ENCODE results near the gene FRMD4A.
"Not testable (repeated sequence)": the region's sequence is repeated elsewhere in the genome, so short reads cannot be mapped to it uniquely, and the experiment has no call there.

Gene FRMD4A

DNA sequence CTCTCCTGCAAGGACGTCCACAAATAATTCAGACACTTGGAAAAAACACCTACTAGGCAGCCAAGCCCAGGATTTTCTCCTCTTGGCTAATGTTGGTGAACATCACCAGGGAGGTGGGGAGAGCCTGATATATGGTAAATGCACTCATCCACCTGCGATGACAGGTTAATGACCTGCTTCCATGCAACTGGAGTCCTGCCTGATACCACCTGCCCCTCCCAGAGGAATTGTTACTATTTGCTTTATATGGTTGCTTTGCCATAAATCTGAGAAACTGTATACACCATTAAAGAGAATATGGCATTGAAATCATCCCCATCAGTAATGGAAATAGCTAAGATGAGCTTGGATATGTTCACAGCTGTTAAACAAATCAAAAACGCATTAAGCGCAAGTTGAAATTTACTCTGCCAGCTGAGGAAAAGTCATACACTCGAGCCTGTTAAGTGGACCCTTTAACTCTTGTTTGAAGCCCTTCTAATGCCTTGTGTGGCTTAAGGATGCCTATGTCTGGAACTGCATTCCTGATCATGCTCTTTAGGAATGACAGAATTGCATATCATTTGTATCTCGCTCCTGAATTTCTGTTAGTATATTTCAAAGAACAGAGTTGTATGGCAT lies 535.6 kb downstream of the FRMD4A start:
- no peaks in the 10 kb centered on the region for H3K4me1 ChIP-seq (ENCODE audit: control insufficient read depth in 1 of 2, insufficient read depth in 2 of 2, low read length in 2 of 2)
- no peak overlapping the region for H3K27ac ChIP-seq (ENCODE audit: low read length)
- H3K4me3 ChIP-seq (ENCODE audit: low read depth in 1 of 2, low read length in 2 of 2): no peak overlapping the region
- H3K9me3 ChIP-seq (ENCODE audit: control insufficient read depth in 1 of 2, low read length in 2 of 2): no peaks in the 10 kb centered on the region
- no peaks in the 10 kb centered on the region for H3K27me3 ChIP-seq (ENCODE audit: low read depth, low read length)
- H3K36me3 ChIP-seq (ENCODE audit: control insufficient read depth in 1 of 2, insufficient read depth in 2 of 2, low read length in 2 of 2): peaks cover 11 to 32% of the 10 kb centered on the region in 2 donors

DNA sequence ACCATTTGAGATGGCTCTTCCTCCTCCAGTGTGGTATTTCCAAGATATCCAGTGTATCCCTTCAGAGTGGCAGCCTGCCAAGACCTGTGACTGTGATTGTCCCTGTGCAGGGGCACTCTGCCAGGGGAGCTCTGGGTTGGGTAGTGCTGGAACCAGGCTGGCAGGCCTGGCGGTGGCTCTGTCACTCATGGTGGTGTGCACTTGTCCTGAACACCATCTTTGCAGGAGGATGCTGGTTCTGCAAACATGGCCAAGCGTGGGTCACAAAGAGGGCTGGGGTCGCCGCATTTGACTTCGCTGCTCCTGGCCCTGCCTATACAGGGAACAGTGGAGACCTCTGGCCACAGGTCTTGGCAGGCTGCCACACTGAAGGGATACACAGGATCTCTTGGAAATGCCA lies 538.7 kb downstream of the FRMD4A start:
- no peaks in the 10 kb centered on the region for H3K9me3 ChIP-seq (ENCODE audit: control insufficient read depth in 1 of 2, low read length in 2 of 2)

GRCh38 chr10:13791483-13791882 lies 539.2 kb downstream of the FRMD4A start:
- Histone ChIP-seq H3K4me3 (ENCODE audit: low read depth in 1 of 2, low read length in 2 of 2) (no peak overlapping the region), H3K27ac (ENCODE audit: low read length) (no peak overlapping the region), H3K27me3 (ENCODE audit: low read depth, low read length) (no peaks in the 10 kb centered on the region), H3K9me3 (ENCODE audit: control insufficient read depth in 1 of 2, low read length in 2 of 2) (no peaks in the 10 kb centered on the region), H3K36me3 (ENCODE audit: control insufficient read depth in 1 of 2, insufficient read depth in 2 of 2, low read length in 2 of 2) (peaks cover 11 to 32% of the 10 kb centered on the region in 2 donors), H3K4me1 (ENCODE audit: control insufficient read depth in 1 of 2, insufficient read depth in 2 of 2, low read length in 2 of 2) (peaks cover 17 to 23% of the 10 kb centered on the region in 2 donors)

More for the DNA sequence above, 538.7 kb downstream of the FRMD4A start:
- H3K36me3 ChIP-seq (ENCODE audit: control insufficient read depth in 1 of 2, insufficient read depth in 2 of 2, low read length in 2 of 2): peaks cover 11 to 32% of the 10 kb centered on the region in 2 donors
- H3K27ac ChIP-seq (ENCODE audit: low read length): no peak overlapping the region
- no peak overlapping the region for H3K4me3 ChIP-seq (ENCODE audit: low read depth in 1 of 2, low read length in 2 of 2)
- no peaks in the 10 kb centered on the region for H3K27me3 ChIP-seq (ENCODE audit: low read depth, low read length)
- H3K4me1 ChIP-seq (ENCODE audit: control insufficient read depth in 1 of 2, insufficient read depth in 2 of 2, low read length in 2 of 2): peaks cover 17 to 23% of the 10 kb centered on the region in 2 donors

DNA sequence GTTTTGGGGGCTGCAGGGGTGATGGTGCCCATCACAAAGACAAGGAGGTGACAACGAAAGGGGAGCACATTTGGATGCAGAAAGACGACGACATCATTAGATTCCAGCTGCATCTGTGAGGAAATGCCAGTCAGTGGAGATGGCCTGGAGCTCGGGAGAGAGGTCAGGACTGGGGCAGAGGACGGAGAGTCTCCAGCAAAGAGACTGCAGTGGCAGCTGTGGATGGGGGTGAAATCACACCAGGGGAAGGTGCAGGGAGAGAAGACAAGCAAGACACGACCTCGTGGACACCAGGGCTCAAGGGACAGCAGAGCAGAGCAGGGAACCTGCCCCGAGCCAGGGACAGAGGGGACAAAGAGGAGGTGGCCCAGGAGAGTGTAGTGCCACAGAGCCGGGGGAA lies 540.5 kb downstream of the FRMD4A start:
- Histone ChIP-seq H3K9me3 (ENCODE audit: control insufficient read depth in 1 of 2, low read length in 2 of 2) (no peaks in the 10 kb centered on the region), H3K4me1 (ENCODE audit: control insufficient read depth in 1 of 2, insufficient read depth in 2 of 2, low read length in 2 of 2) (peaks cover 17 to 23% of the 10 kb centered on the region in 2 donors), H3K27ac (ENCODE audit: low read length) (no peak overlapping the region), H3K4me3 (ENCODE audit: low read depth in 1 of 2, low read length in 2 of 2) (no peak overlapping the region), H3K36me3 (ENCODE audit: control insufficient read depth in 1 of 2, insufficient read depth in 2 of 2, low read length in 2 of 2) (peaks cover 9 to 32% of the 10 kb centered on the region in 2 donors), H3K27me3 (ENCODE audit: low read depth, low read length) (no peaks in the 10 kb centered on the region)

- Histone ChIP-seq H3K4me1 (ENCODE audit: control insufficient read depth in 1 of 2, insufficient read depth in 2 of 2, low read length in 2 of 2) (peaks cover 17 to 23% of the 10 kb centered on the region in 2 donors), H3K27me3 (ENCODE audit: low read depth, low read length) (no peaks in the 10 kb centered on the region), H3K36me3 (ENCODE audit: control insufficient read depth in 1 of 2, insufficient read depth in 2 of 2, low read length in 2 of 2) (peaks cover 5 to 26% of the 10 kb centered on the region in 2 donors), H3K27ac (ENCODE audit: low read length) (peak overlapping the region; percentile 85), H3K4me3 (ENCODE audit: low read depth in 1 of 2, low read length in 2 of 2) (no peak overlapping the region), H3K9me3 (ENCODE audit: control insufficient read depth in 1 of 2, low read length in 2 of 2) (no peaks in the 10 kb centered on the region)
Measured at GRCh38 chr10:13789448-13789829, 541.3 kb downstream of the FRMD4A start.

GRCh38 chr10:13788711-13789447 lies 541.8 kb downstream of the FRMD4A start:
- H3K36me3 ChIP-seq (ENCODE audit: control insufficient read depth in 1 of 2, insufficient read depth in 2 of 2, low read length in 2 of 2): peaks cover 5 to 23% of the 10 kb centered on the region in 2 donors
- H3K9me3 ChIP-seq (ENCODE audit: control insufficient read depth in 1 of 2, low read length in 2 of 2): no peaks in the 10 kb centered on the region
- peak overlapping the region; percentile 85 for H3K27ac ChIP-seq (ENCODE audit: low read length)
- H3K4me3 ChIP-seq (ENCODE audit: low read depth in 1 of 2, low read length in 2 of 2): no peak overlapping the region
- H3K27me3 ChIP-seq (ENCODE audit: low read depth, low read length): no peaks in the 10 kb centered on the region
- peaks cover 17 to 23% of the 10 kb centered on the region in 2 donors for H3K4me1 ChIP-seq (ENCODE audit: control insufficient read depth in 1 of 2, insufficient read depth in 2 of 2, low read length in 2 of 2)

- Histone ChIP-seq H3K27me3 (ENCODE audit: low read depth, low read length) (no peaks in the 10 kb centered on the region), H3K9me3 (ENCODE audit: control insufficient read depth in 1 of 2, low read length in 2 of 2) (no peaks in the 10 kb centered on the region), H3K4me1 (ENCODE audit: control insufficient read depth in 1 of 2, insufficient read depth in 2 of 2, low read length in 2 of 2) (peaks cover 17 to 23% of the 10 kb centered on the region in 2 donors), H3K4me3 (ENCODE audit: low read depth in 1 of 2, low read length in 2 of 2) (no peak overlapping the region), H3K36me3 (ENCODE audit: control insufficient read depth in 1 of 2, insufficient read depth in 2 of 2, low read length in 2 of 2) (peaks cover 0 to 19% of the 10 kb centered on the region in 2 donors), H3K27ac (ENCODE audit: low read length) (peak overlapping the region; percentile 85)
Measured at GRCh38 chr10:13788320-13788600, 542.5 kb downstream of the FRMD4A start.

GRCh38 chr10:13787015-13787421 lies 543.7 kb downstream of the FRMD4A start:
- H3K4me1 ChIP-seq (ENCODE audit: control insufficient read depth in 1 of 2, insufficient read depth in 2 of 2, low read length in 2 of 2): peaks cover 17 to 23% of the 10 kb centered on the region in 2 donors
- H3K27ac ChIP-seq (ENCODE audit: low read length): no peak overlapping the region
- no peaks in the 10 kb centered on the region for H3K9me3 ChIP-seq (ENCODE audit: control insufficient read depth in 1 of 2, low read length in 2 of 2)
- H3K27me3 ChIP-seq (ENCODE audit: low read depth, low read length): no peaks in the 10 kb centered on the region
- no peak overlapping the region for H3K4me3 ChIP-seq (ENCODE audit: low read depth in 1 of 2, low read length in 2 of 2)
- H3K36me3 ChIP-seq (ENCODE audit: control insufficient read depth in 1 of 2, insufficient read depth in 2 of 2, low read length in 2 of 2): peaks cover 0 to 14% of the 10 kb centered on the region in 2 donors

DNA sequence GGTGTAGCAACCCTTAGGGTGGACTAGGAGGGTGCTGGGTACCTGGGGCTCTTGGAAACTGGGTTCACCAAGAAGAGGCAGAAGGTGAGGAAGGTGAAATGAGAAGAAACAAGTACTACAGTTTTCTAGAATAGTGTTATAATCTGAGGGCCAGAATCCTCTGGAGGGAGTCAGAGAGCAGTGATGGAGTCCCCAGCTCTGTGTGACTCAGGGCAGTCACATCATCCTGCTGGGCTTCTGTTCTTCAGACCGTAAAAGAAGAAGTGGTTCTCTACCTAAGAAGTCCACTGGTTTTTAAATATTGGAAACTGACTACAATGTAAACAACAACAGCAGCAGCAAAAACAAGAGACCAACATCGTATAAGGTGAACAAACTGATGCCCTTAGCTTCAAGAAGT lies 546.7 kb downstream of the FRMD4A start:
- Histone ChIP-seq H3K9me3 (ENCODE audit: control insufficient read depth in 1 of 2, low read length in 2 of 2) (no peaks in the 10 kb centered on the region), H3K4me1 (ENCODE audit: control insufficient read depth in 1 of 2, insufficient read depth in 2 of 2, low read length in 2 of 2) (peaks cover 14 to 20% of the 10 kb centered on the region in 2 donors), H3K4me3 (ENCODE audit: low read depth in 1 of 2, low read length in 2 of 2) (no peak overlapping the region), H3K27me3 (ENCODE audit: low read depth, low read length) (no peaks in the 10 kb centered on the region), H3K27ac (ENCODE audit: low read length) (no peak overlapping the region), H3K36me3 (ENCODE audit: control insufficient read depth in 1 of 2, insufficient read depth in 2 of 2, low read length in 2 of 2) (no peaks in the 10 kb centered on the region)

DNA sequence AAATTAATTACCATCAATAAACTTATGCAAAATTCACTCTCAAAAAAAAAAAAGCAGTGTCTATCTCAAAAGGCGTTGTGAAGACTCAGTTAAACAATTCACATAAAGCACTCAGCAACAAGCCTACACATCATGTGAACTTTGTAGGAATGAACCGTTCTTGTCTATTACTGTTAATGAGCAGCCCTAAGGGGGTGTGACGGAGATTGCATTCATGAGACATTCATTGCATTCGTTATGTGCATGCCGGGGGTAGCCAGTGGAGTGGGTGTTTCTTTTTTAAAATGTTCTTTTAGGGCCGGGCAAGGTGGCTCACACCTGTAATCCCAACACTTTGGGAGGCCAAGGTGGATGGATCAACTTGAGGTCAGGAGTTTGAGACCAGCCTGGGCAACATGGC lies 551.0 kb downstream of the FRMD4A start:
- H3K36me3 ChIP-seq (ENCODE audit: control insufficient read depth in 1 of 2, insufficient read depth in 2 of 2, low read length in 2 of 2): peaks cover 3 to 4% of the 10 kb centered on the region in 2 donors
- no peak overlapping the region for H3K27ac ChIP-seq (ENCODE audit: low read length)
- peaks cover 0 to 3% of the 10 kb centered on the region in 2 donors for H3K9me3 ChIP-seq (ENCODE audit: control insufficient read depth in 1 of 2, low read length in 2 of 2)
- H3K27me3 ChIP-seq (ENCODE audit: low read depth, low read length): no peaks in the 10 kb centered on the region
- H3K4me3 ChIP-seq (ENCODE audit: low read depth in 1 of 2, low read length in 2 of 2): no peak overlapping the region
- peaks cover 0 to 5% of the 10 kb centered on the region in 2 donors for H3K4me1 ChIP-seq (ENCODE audit: control insufficient read depth in 1 of 2, insufficient read depth in 2 of 2, low read length in 2 of 2)

DNA sequence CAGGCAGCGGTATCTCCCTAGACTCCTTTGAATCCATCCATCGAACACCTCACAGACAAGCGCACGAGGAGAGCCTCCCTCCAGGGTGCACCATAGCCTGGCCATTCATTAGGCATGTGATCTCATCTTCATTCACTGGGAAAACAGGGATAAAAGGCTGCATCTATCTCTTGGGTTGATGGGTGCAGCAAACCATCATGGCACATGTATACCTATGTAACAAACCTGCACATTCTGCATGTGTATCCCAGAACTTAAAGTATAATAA lies 552.1 kb downstream of the FRMD4A start:
- H3K9me3 ChIP-seq (ENCODE audit: control insufficient read depth in 1 of 2, low read length in 2 of 2); H3K27ac ChIP-seq (ENCODE audit: low read length); H3K4me3 ChIP-seq (ENCODE audit: low read depth in 1 of 2, low read length in 2 of 2); H3K27me3 ChIP-seq (ENCODE audit: low read depth, low read length); H3K4me1 ChIP-seq (ENCODE audit: control insufficient read depth in 1 of 2, insufficient read depth in 2 of 2, low read length in 2 of 2); H3K36me3 ChIP-seq (ENCODE audit: control insufficient read depth in 1 of 2, insufficient read depth in 2 of 2, low read length in 2 of 2): not testable (repeated sequence)

- no peak overlapping the region for H3K27ac ChIP-seq (ENCODE audit: low read length)
- peaks cover 0 to 3% of the 10 kb centered on the region in 2 donors for H3K9me3 ChIP-seq (ENCODE audit: control insufficient read depth in 1 of 2, low read length in 2 of 2)
- peaks cover 0 to 5% of the 10 kb centered on the region in 2 donors for H3K4me1 ChIP-seq (ENCODE audit: control insufficient read depth in 1 of 2, insufficient read depth in 2 of 2, low read length in 2 of 2)
- no peak overlapping the region for H3K4me3 ChIP-seq (ENCODE audit: low read depth in 1 of 2, low read length in 2 of 2)
- H3K36me3 ChIP-seq (ENCODE audit: control insufficient read depth in 1 of 2, insufficient read depth in 2 of 2, low read length in 2 of 2): peaks cover 3 to 4% of the 10 kb centered on the region in 2 donors
- no peaks in the 10 kb centered on the region for H3K27me3 ChIP-seq (ENCODE audit: low read depth, low read length)
Measured at GRCh38 chr10:13776861-13777311, 553.8 kb downstream of the FRMD4A start.
